Osteocyte (in vitro differentiated cells): ENCODE data around the gene LAMB2. TPM values are rescaled to one million over a fixed set of nuclear protein-coding genes. Genes with fewer than 3 reads are reported as not detected.

ENCODE experiments used
- DNase-seq: peaks from one replicate; pipeline ENCODE4 v3.0.0; 2021; ENCODE audit warnings: mixed read lengths; ENCODE audit not compliant: unreplicated experiment; ENCODE audit errors: extremely low spot score
- H3K27ac Mint-ChIP-seq: one replicate; pipeline ENCODE4 v1.8.0; 2021; ENCODE audit warnings: mild to moderate bottlenecking, mixed read lengths; ENCODE audit not compliant: unreplicated experiment
- H3K27me3 Mint-ChIP-seq: one replicate; pipeline ENCODE4 v1.8.0; 2021; ENCODE audit warnings: mixed read lengths; ENCODE audit not compliant: unreplicated experiment
- H3K36me3 Mint-ChIP-seq: one replicate; pipeline ENCODE4 v1.8.0; 2021; ENCODE audit warnings: mixed read lengths; ENCODE audit not compliant: unreplicated experiment
- H3K4me1 Mint-ChIP-seq: one replicate; pipeline ENCODE4 v1.8.0; 2021; ENCODE audit warnings: mixed read lengths; ENCODE audit not compliant: unreplicated experiment
- H3K4me3 Mint-ChIP-seq: one replicate; pipeline ENCODE4 v1.8.0; 2021; ENCODE audit warnings: mild to moderate bottlenecking, moderate library complexity, mixed read lengths; ENCODE audit not compliant: unreplicated experiment
- H3K9me3 Mint-ChIP-seq: one replicate; pipeline ENCODE4 v1.8.0; 2021; ENCODE audit warnings: mixed read lengths; ENCODE audit not compliant: unreplicated experiment
- CTCF ChIP-seq: fragments of 200-600 bp; sonication (generic); IDR thresholded peaks from 2 replicates; pipeline ENCODE4 v1.5.0; 2021; ENCODE audit warnings: antibody characterized with exemption, mild to moderate bottlenecking, moderate library complexity
- total RNA-seq: library from RNA; stranded (reverse); gene quantifications from 2 replicates; pipeline ENCODE4 v1.2.1, GENCODE V29; 2021

LAMB2 gene
- total RNA-seq, 1 donor from 2014 or later: 721 TPM

- H3K27me3 Mint-ChIP-seq: no peaks in the 10 kb centered on the region
- H3K4me1 Mint-ChIP-seq: peaks cover 10% of the 10 kb centered on the region
- TF ChIP-seq CTCF: no peak
- peaks cover 26% of the 10 kb centered on the region for H3K36me3 Mint-ChIP-seq
- no peak for DNase-seq
- no peaks in the 10 kb centered on the region for H3K9me3 Mint-ChIP-seq
- peak overlapping the region; percentile 88 for H3K27ac Mint-ChIP-seq
- peak overlapping the region; percentile 79 for H3K4me3 Mint-ChIP-seq
Observed at GRCh38 chr3:49121132-49121736, 11.6 kb downstream of the LAMB2 start.

- no peak for TF ChIP-seq CTCF
- Mint-ChIP-seq H3K36me3 (peaks cover 32% of the 10 kb centered on the region), H3K9me3 (no peaks in the 10 kb centered on the region), H3K27me3 (no peaks in the 10 kb centered on the region), H3K27ac (peak within 1 kb of the TSS; percentile 88), H3K4me3 (peak within 1 kb of the TSS; percentile 79), H3K4me1 (peaks cover 10% of the 10 kb centered on the region)
- DNase-seq: peak; percentile 95
Observed at GRCh38 chr3:49120438-49121131, 12.3 kb downstream of the LAMB2 start, which contains the start of gene USP19. Gene USP19, minus strand, starts transcription at chr3:49120823. Its CDS starts 1,678 bp downstream, at chr3:49119145.

GRCh38 chr3:49120096-49120437 lies 12.8 kb downstream of the LAMB2 start:
- Mint-ChIP-seq H3K9me3 (no peaks in the 10 kb centered on the region), H3K4me1 (peaks cover 10% of the 10 kb centered on the region), H3K4me3 (peak overlapping the region; percentile 79), H3K27me3 (no peaks in the 10 kb centered on the region), H3K27ac (peak overlapping the region; percentile 88), H3K36me3 (peaks cover 33% of the 10 kb centered on the region)
- DNase-seq: no peak
- TF ChIP-seq CTCF: no peak

GRCh38 chr3:49119439-49119838 lies 13.4 kb downstream of the LAMB2 start:
- H3K36me3 Mint-ChIP-seq: peaks cover 36% of the 10 kb centered on the region
- no peak for DNase-seq
- peak overlapping the region; percentile 88 for H3K27ac Mint-ChIP-seq
- no peaks in the 10 kb centered on the region for H3K9me3 Mint-ChIP-seq
- H3K27me3 Mint-ChIP-seq: no peaks in the 10 kb centered on the region
- peak overlapping the region; percentile 79 for H3K4me3 Mint-ChIP-seq
- no peak for TF ChIP-seq CTCF
- peaks cover 10% of the 10 kb centered on the region for H3K4me1 Mint-ChIP-seq

GRCh38 chr3:49119036-49119435 lies 13.8 kb downstream of the LAMB2 start:
- H3K36me3 Mint-ChIP-seq: peaks cover 38% of the 10 kb centered on the region
- H3K4me1 Mint-ChIP-seq: peaks cover 10% of the 10 kb centered on the region
- H3K9me3 Mint-ChIP-seq: no peaks in the 10 kb centered on the region
- no peaks in the 10 kb centered on the region for H3K27me3 Mint-ChIP-seq
- no peak for DNase-seq
- H3K27ac Mint-ChIP-seq: no peak overlapping the region
- TF ChIP-seq CTCF: no peak
- H3K4me3 Mint-ChIP-seq: peak overlapping the region; percentile 79
